ENCODE measurements around the gene CD180. TPM values are rescaled to one million over a fixed set of nuclear protein-coding genes. Genes with fewer than 3 reads are reported as not detected.

CD180 gene
- total and polyA plus RNA-seq, 3 donors from 2014 or later = 0.08 to 1.1 (median 0.37) TPM

- Histone ChIP-seq H3K4me3 (no peak overlapping the region), H3K36me3 (ENCODE audit: low read depth, missing control alignments) (no peaks in the 10 kb centered on the region), H3K27ac (no peak overlapping the region), H3K27me3 (no peaks in the 10 kb centered on the region), H3K4me1 (peaks cover 11% of the 10 kb centered on the region), H3K9me3 (no peaks in the 10 kb centered on the region)
- TF ChIP-seq POLR2A (IDR thresholded peaks at IDR 0.05) = no peak
- TF ChIP-seq CTCF (IDR thresholded peaks at IDR 0.05) = no peak
- intact Hi-C loops (cut with DNase I; ENCODE audit: low total_unique reads) = no loop called here
- DNase-seq = no peak
- 59 to 65% methylated on average over 5 of the region's 5 CpGs for WGBS, 2 donors
Measured at GRCh38 chr5:67190861-67191260, 5.7 kb downstream of the CD180 start.

GRCh38 chr5:67190410-67190809, 6.2 kb downstream of the CD180 start:
- Histone ChIP-seq H3K4me1 (peaks cover 11% of the 10 kb centered on the region), H3K9me3 (no peaks in the 10 kb centered on the region), H3K27me3 (no peaks in the 10 kb centered on the region), H3K27ac (no peak overlapping the region), H3K36me3 (ENCODE audit: low read depth, missing control alignments) (no peaks in the 10 kb centered on the region), H3K4me3 (no peak overlapping the region)
- TF ChIP-seq POLR2A (IDR thresholded peaks at IDR 0.05) (no peak), CTCF (IDR thresholded peaks at IDR 0.05) (no peak)
- intact Hi-C loops (cut with DNase I; ENCODE audit: low total_unique reads) = no loop called here
- DNase-seq = no peak
- 69 to 88% methylated on average over 4 of the region's 4 CpGs for WGBS, 2 donors

DNA sequence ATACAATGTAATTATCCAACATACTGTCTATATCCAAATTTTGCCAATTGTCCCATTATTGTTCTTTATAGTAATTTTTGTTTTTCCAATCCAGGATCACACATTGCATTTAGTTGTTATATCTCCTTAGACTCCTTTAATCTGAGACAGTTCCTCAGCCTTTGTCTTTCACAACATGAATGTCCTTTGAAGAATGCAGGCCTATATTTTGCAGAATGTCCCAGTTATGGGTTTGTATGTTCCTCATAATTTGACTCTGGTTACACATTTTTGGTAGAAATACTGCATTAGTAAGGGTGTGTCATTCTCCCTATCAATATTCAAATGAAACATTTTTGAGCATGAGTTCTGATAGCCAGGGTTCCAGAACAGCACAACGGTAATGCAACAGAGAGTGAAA, 6.7 kb downstream of the CD180 start:
- no peaks in the 10 kb centered on the region for H3K27me3 ChIP-seq
- intact Hi-C loops (cut with DNase I; ENCODE audit: low total_unique reads) = no loop called here
- TF ChIP-seq CTCF (IDR thresholded peaks at IDR 0.05) (no peak), POLR2A (IDR thresholded peaks at IDR 0.05) (no peak)
- H3K4me1 ChIP-seq = peaks cover 11% of the 10 kb centered on the region
- no peaks in the 10 kb centered on the region for H3K36me3 ChIP-seq (ENCODE audit: low read depth, missing control alignments)
- no peak overlapping the region for H3K27ac ChIP-seq
- H3K4me3 ChIP-seq = no peak overlapping the region
- WGBS, 2 donors = 85 to 94% methylated on average over 1 of the region's 1 CpG
- H3K9me3 ChIP-seq = no peaks in the 10 kb centered on the region
- DNase-seq = no peak

DNA sequence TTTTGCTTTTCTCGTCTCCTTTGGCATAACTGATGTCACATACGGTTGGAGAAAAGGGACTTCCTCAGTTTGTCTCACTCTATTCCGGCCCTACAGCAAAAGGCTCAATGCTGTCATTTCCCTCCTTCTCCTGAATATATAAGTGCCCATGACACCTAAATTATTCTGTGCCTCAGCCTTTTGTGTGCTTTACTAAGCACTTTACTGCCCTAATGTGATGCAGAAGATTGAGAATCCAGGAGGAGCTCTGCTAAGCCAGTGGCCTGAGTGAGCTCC, 7.6 kb downstream of the CD180 start:
- no peak overlapping the region for H3K27ac ChIP-seq
- H3K4me3 ChIP-seq = no peak overlapping the region
- intact Hi-C loops (cut with DNase I; ENCODE audit: low total_unique reads) = no loop called here
- WGBS, 2 donors = 91 to 93% methylated on average over 3 of the region's 3 CpGs
- H3K9me3 ChIP-seq = no peaks in the 10 kb centered on the region
- TF ChIP-seq POLR2A (IDR thresholded peaks at IDR 0.05) = no peak
- no peak for TF ChIP-seq CTCF (IDR thresholded peaks at IDR 0.05)
- peaks cover 11% of the 10 kb centered on the region for H3K4me1 ChIP-seq
- DNase-seq = no peak
- no peaks in the 10 kb centered on the region for H3K36me3 ChIP-seq (ENCODE audit: low read depth, missing control alignments)
- H3K27me3 ChIP-seq = no peaks in the 10 kb centered on the region

DNA sequence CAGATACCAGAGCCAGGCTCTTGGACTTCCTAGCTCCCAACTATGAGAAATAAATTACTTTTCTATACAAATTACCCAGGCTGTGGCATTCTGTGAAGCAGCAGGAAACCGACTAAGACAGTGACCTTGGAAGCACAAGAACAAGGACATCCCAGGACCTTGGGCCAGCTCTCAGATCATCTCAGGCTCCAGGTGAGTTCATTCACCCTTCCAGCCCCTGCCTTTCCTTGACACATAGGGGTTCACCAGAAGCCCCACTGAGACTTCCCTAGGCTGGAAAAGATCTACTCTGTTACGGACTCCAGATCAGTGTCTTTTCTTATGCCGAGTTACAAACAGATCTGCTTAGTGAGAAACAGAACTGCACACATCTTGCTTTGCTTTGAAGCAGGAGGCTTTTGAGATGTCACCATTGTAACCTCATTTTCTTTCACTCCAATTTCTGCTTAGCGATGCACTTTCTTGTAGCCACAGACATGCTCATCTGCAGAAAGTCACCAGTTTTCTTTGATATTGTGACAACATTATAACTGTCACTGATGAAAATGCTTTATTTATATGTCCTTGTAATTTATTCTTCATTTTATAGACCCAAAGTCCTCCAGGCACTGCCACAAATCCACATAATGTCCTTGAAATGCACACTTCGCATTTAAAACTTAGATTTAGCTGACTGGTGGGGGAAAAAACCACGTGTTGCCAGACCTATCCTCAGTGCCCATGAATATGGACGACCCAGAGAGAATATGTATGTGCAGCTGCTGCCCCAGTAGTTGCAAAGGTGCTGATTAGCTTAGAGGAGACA, 8.1 kb downstream of the CD180 start:
- TF ChIP-seq POLR2A (IDR thresholded peaks at IDR 0.05) (no peak), CTCF (IDR thresholded peaks at IDR 0.05) (no peak)
- H3K4me1 ChIP-seq = peaks cover 9% of the 10 kb centered on the region
- no peaks in the 10 kb centered on the region for H3K36me3 ChIP-seq (ENCODE audit: low read depth, missing control alignments)
- H3K27me3 ChIP-seq = no peaks in the 10 kb centered on the region
- H3K4me3 ChIP-seq = no peak overlapping the region
- intact Hi-C loops (cut with DNase I; ENCODE audit: low total_unique reads) = no loop called here
- no peak overlapping the region for H3K27ac ChIP-seq
- no peaks in the 10 kb centered on the region for H3K9me3 ChIP-seq
- WGBS, 2 donors = 82 to 84% methylated on average over 7 of the region's 7 CpGs
- no peak for DNase-seq
